Measurements from ENCODE around the gene DNAI1. TPM values are rescaled to one million over a fixed set of nuclear protein-coding genes. Genes with fewer than 3 reads are reported as not detected.

Gene DNAI1
- total and polyA plus RNA-seq, 2 of the 4 experiments (the other 2 are of a cell fraction): not detected

DNA sequence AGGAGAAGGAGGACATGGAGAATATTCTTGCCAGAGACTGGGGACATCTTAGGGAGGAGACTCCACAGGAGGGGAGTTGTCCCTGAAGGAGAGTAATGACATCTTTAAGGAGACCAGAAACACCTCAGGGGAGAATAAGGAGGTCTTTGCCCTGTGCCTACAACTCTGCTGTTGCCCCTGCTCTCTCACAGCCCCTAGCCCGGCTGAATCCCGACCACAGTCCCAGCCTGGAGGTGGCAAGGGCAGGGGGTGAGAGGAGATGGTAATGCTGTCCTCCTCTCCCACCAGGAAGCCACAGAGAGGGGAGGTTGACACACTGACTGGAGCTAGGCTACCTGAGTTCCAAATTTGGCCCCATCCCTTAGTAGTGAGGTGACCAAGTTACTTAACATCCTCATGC lies 94.4 kb downstream of the DNAI1 start:
- CTCF ChIA-PET: no interaction called here
- Histone ChIP-seq H2BK15ac (ENCODE audit: low read depth, low read length) (no peak overlapping the region), H4K8ac (ENCODE audit: low read depth in 2 of 2, low read length in 2 of 2) (no peak overlapping the region), H3K14ac (replicated peaks; ENCODE audit: low read depth, low read length) (no peak overlapping the region), H4K91ac (ENCODE audit: insufficient read depth, low read depth, low read length) (no peak overlapping the region), H3K27ac (ENCODE audit: insufficient read depth, low read length) (no peak overlapping the region), H3K23ac (ENCODE audit: low read depth, low read length) (no peak overlapping the region), H3K4me3 (ENCODE audit: insufficient read depth, low read depth, low read length) (no peak overlapping the region), H2BK5ac (ENCODE audit: low read depth, low read length, poor library complexity, severe bottlenecking) (no peak overlapping the region), H2BK20ac (ENCODE audit: low read depth, low read length) (no peak overlapping the region), H3K56ac (ENCODE audit: extremely low read depth, insufficient read depth, low read length) (no peak overlapping the region), H3K36me3 (ENCODE audit: control insufficient read depth, insufficient read depth, low read length) (no peaks in the 10 kb centered on the region), H3K9ac (ENCODE audit: low read depth, low read length) (no peak overlapping the region), H3K4me2 (ENCODE audit: low read depth, low read length) (no peak overlapping the region), H2AK5ac (ENCODE audit: low read depth, low read length) (no peak overlapping the region), H2AFZ (replicated peaks; ENCODE audit: low read length, poor library complexity) (no peak overlapping the region), H2AK9ac (replicated peaks; ENCODE audit: low read depth, low read length, poor library complexity) (no peak overlapping the region), H4K5ac (ENCODE audit: low read depth, low read length) (no peak overlapping the region), H3K27me3 (ENCODE audit: control insufficient read depth, insufficient read depth, low read length) (peaks cover 54% of the 10 kb centered on the region), H3K4me1 (ENCODE audit: control insufficient read depth, insufficient read depth, low read length) (no peaks in the 10 kb centered on the region), H3K9me1 (ENCODE audit: insufficient read depth, low read length) (no peaks in the 10 kb centered on the region), H3K79me1 (ENCODE audit: low read depth in 1 of 2, low read length in 2 of 2) (no peaks in the 10 kb centered on the region), H4K20me1 (ENCODE audit: insufficient read depth, low read length) (no peaks in the 10 kb centered on the region), H3K4ac (ENCODE audit: low read depth, low read length) (no peak overlapping the region), H2BK120ac (ENCODE audit: low read depth, low read length) (no peak overlapping the region), H3K9me3 (ENCODE audit: control insufficient read depth, insufficient read depth, low read length) (no peaks in the 10 kb centered on the region), H3K18ac (ENCODE audit: low read depth, low read length) (no peak overlapping the region)
- no TSS peak for BruUV-seq (replicated peaks)
- dilution Hi-C loops (cut with HindIII; ENCODE audit: low sequenced_read_pairs, unreplicated experiment) (no loop called here), intact Hi-C loops (cut with micrococcal nuclease) (no loop called here), in situ Hi-C loops (cut with MboI; ENCODE audit: low sequenced_read_pairs) (loop anchor here (5.0 kb wide), 1 partner anchor 44 kb away; no protein-coding TSS in a partner anchor)
- TF ChIP-seq SMC3 (IDR thresholded peaks at IDR 0.05; ENCODE audit: low read depth, low read length) (no peak), FOS (IDR thresholded peaks at IDR 0.05; ENCODE audit: low read depth, low read length) (no peak)
- POLR2A ChIA-PET (ENCODE audit: unreplicated experiment): no interaction called here
- DNase-seq: no peak
- no CpG with 5 or more reads among the region's 2 CpGs for WGBS, 2 experiments (ENCODE audit: extremely low coverage in 2 of 2, insufficient read length in 1 of 2)
- ATAC-seq (ENCODE audit: low read depth): no peak

All from IMR-90 (cell line).